PC-3 (cell line): ENCODE results near the gene ETFDH. TPM values are rescaled to one million over a fixed set of nuclear protein-coding genes. Genes with fewer than 3 reads are reported as not detected.

ENCODE experiments used
- ATAC-seq: fragments of 200-7000 bp; cut with Tn5 transposase; 2 replicates; pipeline ENCODE4 v1.9.1; 2020; ENCODE audit warnings: mild to moderate bottlenecking, moderate library complexity
- BruUV-seq: library from RNA; stranded (reverse); fragments of 400-500 nt; replicated peaks from 2 replicates; lab custom pipeline; 2021; lab: Mats Ljungman, UMichigan
- CTCF ChIA-PET: fragments of 300-600 bp; sonication (Branson Sonifier 250); formaldehyde crosslinking; loops from one replicate; lab custom pipeline; 2022; ENCODE audit warnings: antibody characterized with exemption; lab: Charles Lee
- POLR2A ChIA-PET: fragments of 300-600 bp; sonication (Branson Sonifier 250); formaldehyde crosslinking; loops from one replicate; lab custom pipeline; 2022; ENCODE audit warnings: antibody characterized with exemption; ENCODE audit not compliant: unreplicated experiment; lab: Charles Lee
- DNase-seq: peaks from one replicate; pipeline ENCODE4 v3.0.0-alpha.2; 2015
- H2AFZ ChIP-seq: fragments of 300-600 bp; sonication (generic); 2 replicates; pipeline ENCODE4 v1.6.0; 2016; ENCODE audit warnings: antibody characterized with exemption, low read length
- H3F3A ChIP-seq: fragments of 300-600 bp; sonication (generic); one replicate; pipeline ENCODE4 v1.6.0; 2017; ENCODE audit warnings: antibody characterized with exemption, low read length, control low read depth, mild to moderate bottlenecking; ENCODE audit not compliant: unreplicated experiment
- H3K27ac ChIP-seq: fragments of 300-600 bp; sonication (generic); 2 replicates; pipeline ENCODE4 v1.5.1; 2016; ENCODE audit warnings: mild to moderate bottlenecking, low read length
- H3K27me3 ChIP-seq: fragments of 300-600 bp; sonication (generic); 2 replicates; pipeline ENCODE4 v1.6.1; 2016; ENCODE audit warnings: low read length, mixed read lengths
- H3K36me3 ChIP-seq: fragments of 300-600 bp; sonication (generic); 2 replicates; pipeline ENCODE4 v1.6.1; 2016; ENCODE audit warnings: low read depth, mixed run types, low read length, mixed read lengths
- H3K4me1 ChIP-seq: fragments of 300-600 bp; sonication (generic); 2 replicates; pipeline ENCODE4 v1.5.1; 2016; ENCODE audit warnings: low read length; ENCODE audit not compliant: insufficient read depth
- H3K4me2 ChIP-seq: fragments of 300-600 bp; sonication (generic); 2 replicates; pipeline ENCODE4 v1.6.0; 2016; ENCODE audit warnings: low read length
- H3K4me3 ChIP-seq: fragments of 300-600 bp; sonication (generic); 2 replicates; pipeline ENCODE4 v1.5.1; 2016; ENCODE audit warnings: mild to moderate bottlenecking, low read length, mixed read lengths
- H3K79me2 ChIP-seq: fragments of 300-600 bp; sonication (generic); 2 replicates; pipeline ENCODE4 v1.6.1; 2017; ENCODE audit warnings: low read length, mixed read lengths
- H3K9ac ChIP-seq: fragments of 300-600 bp; sonication (generic); 2 replicates; pipeline ENCODE4 v1.6.0; 2016; ENCODE audit warnings: mild to moderate bottlenecking, low read length
- H3K9me2 ChIP-seq: fragments of 300-600 bp; sonication (generic); replicated peaks from 2 replicates; pipeline ENCODE4 v1.6.1; 2016; ENCODE audit warnings: mixed run types, low read length, mixed read lengths
- H3K9me3 ChIP-seq: fragments of 300-600 bp; sonication (generic); 2 replicates; pipeline ENCODE4 v1.6.1; 2016; ENCODE audit warnings: low read length, mixed read lengths
- H4K20me1 ChIP-seq: fragments of 300-600 bp; sonication (generic); 2 replicates; pipeline ENCODE4 v1.6.1; 2016; ENCODE audit warnings: low read length, mixed read lengths
- EZH2 ChIP-seq: fragments of 300-600 bp; sonication (generic); IDR thresholded peaks from one replicate; pipeline ENCODE4 v1.6.1; 2017; ENCODE audit warnings: antibody characterized with exemption, mild to moderate bottlenecking, low read length; ENCODE audit not compliant: unreplicated experiment
- EZH2phosphoT487 ChIP-seq: fragments of 300-600 bp; sonication (generic); IDR thresholded peaks from 2 replicates; pipeline ENCODE4 v1.6.1; 2018; ENCODE audit warnings: mild to moderate bottlenecking, antibody characterized with exemption, low read length, borderline replicate concordance
- intact Hi-C: fragments of 100-400 bp; cut with micrococcal nuclease; formaldehyde crosslinking; loops from 2 replicates; pipeline ENCODE4 v1.9.0; 2023
- total RNA-seq: library from RNA; depleted of rRNA; stranded (reverse); fragments of >200 nt; gene quantifications from 2 replicates; pipeline ENCODE4 v1.2.3, GENCODE V29; 2014
- TF ChIP-seq, protein P1 (sequence below): fragments of 300-600 bp; sonication (generic); conservative IDR thresholded peaks from 2 replicates; pipeline ENCODE4 v1.5.1; 2017; ENCODE audit warnings: antibody characterized with exemption, low read depth, mild to moderate bottlenecking, low read length

ETFDH gene
- total RNA-seq, 1 experiment from 2014 or later = 22.4 TPM

DNA sequence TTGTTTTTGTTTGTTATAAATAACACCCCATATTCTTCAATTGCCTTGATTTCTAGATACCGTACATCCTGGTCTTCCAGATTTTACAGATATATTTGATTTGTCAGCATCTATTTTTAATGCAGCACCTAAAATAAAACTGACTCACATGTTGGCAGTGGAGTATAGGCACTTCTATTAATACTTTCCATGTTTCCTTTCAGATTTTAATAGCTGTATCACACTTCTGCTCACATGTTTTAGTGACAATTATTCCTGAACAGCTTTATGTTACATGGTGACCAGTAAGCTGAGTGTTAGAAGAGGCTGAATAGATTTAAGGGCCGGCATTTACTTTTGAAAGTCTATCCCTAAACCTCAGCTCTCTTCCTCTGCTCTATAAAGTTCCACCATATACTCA, 46.6 kb upstream of the ETFDH start:
- ATAC-seq (no peak), DNase-seq (no peak)
- no peak overlapping the region for H3K9ac ChIP-seq
- H3K36me3 ChIP-seq = no peaks in the 10 kb centered on the region
- BruUV-seq = no TSS peak
- no peaks in the 10 kb centered on the region for H4K20me1 ChIP-seq
- H3K27ac ChIP-seq = no peak overlapping the region
- POLR2A ChIA-PET = interaction anchor here (0.6 kb wide), 1 partner anchor 394 kb away, joined by 3 read pairs; no protein-coding TSS in a partner anchor
- intact Hi-C loops = loop anchor here (1.0 kb wide), 3 partner anchors 47 to 365 kb away; no protein-coding TSS in a partner anchor
- no peak overlapping the region for H3K4me3 ChIP-seq
- no peak overlapping the region for H3K4me2 ChIP-seq
- CTCF ChIA-PET = no interaction called here
- H3F3A ChIP-seq = no peaks in the 10 kb centered on the region
- H3K9me3 ChIP-seq = no peaks in the 10 kb centered on the region
- no peak overlapping the region for H2AFZ ChIP-seq
- no peaks in the 10 kb centered on the region for H3K9me2 ChIP-seq
- no peaks in the 10 kb centered on the region for H3K27me3 ChIP-seq
- H3K79me2 ChIP-seq = no peaks in the 10 kb centered on the region
- TF ChIP-seq EZH2phosphoT487 (no peak), EZH2 (no peak)
- TF ChIP-seq, protein P1, sequence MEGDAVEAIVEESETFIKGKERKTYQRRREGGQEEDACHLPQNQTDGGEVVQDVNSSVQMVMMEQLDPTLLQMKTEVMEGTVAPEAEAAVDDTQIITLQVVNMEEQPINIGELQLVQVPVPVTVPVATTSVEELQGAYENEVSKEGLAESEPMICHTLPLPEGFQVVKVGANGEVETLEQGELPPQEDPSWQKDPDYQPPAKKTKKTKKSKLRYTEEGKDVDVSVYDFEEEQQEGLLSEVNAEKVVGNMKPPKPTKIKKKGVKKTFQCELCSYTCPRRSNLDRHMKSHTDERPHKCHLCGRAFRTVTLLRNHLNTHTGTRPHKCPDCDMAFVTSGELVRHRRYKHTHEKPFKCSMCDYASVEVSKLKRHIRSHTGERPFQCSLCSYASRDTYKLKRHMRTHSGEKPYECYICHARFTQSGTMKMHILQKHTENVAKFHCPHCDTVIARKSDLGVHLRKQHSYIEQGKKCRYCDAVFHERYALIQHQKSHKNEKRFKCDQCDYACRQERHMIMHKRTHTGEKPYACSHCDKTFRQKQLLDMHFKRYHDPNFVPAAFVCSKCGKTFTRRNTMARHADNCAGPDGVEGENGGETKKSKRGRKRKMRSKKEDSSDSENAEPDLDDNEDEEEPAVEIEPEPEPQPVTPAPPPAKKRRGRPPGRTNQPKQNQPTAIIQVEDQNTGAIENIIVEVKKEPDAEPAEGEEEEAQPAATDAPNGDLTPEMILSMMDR = no peak
- peaks cover 3% of the 10 kb centered on the region; the same call in 1 of the 2 replicates for H3K4me1 ChIP-seq

DNA sequence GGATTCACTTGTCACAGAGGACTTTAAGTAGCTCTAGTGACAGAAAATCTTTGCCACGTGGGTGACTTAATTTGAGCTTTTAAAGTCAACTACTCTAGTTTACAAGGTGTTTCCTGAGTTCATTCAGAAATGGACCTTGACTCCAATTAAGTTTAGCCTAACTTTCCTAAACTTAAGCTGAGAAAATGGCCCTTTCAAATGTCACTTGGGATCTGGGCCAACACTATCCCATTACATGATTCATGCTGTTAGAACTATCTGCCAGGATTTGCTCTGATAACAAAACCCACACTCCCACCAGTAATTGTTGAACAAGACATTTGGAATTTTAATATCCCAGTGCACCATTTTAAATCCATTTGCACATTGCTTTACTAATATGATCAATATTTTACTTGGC, 41.2 kb upstream of the ETFDH start:
- no peaks in the 10 kb centered on the region for H3F3A ChIP-seq
- intact Hi-C loops = no loop called here
- DNase-seq (peak; percentile 71), ATAC-seq (peak; percentile 68)
- no peaks in the 10 kb centered on the region for H3K36me3 ChIP-seq
- H3K4me1 ChIP-seq = peaks cover 11% of the 10 kb centered on the region
- no peaks in the 10 kb centered on the region for H3K27me3 ChIP-seq
- H3K27ac ChIP-seq = peak overlapping the region; percentile 32; the same call in 1 of the 2 replicates
- H4K20me1 ChIP-seq = no peaks in the 10 kb centered on the region
- H3K9me2 ChIP-seq = no peaks in the 10 kb centered on the region
- no peak overlapping the region for H2AFZ ChIP-seq
- ChIA-PET CTCF (no interaction called here), POLR2A (no interaction called here)
- peak overlapping the region; percentile 39; the same call in 1 of the 2 replicates for H3K4me2 ChIP-seq
- no peaks in the 10 kb centered on the region for H3K9me3 ChIP-seq
- TF ChIP-seq, protein P1 = no peak
- TF ChIP-seq EZH2 = no peak
- no peak for TF ChIP-seq EZH2phosphoT487
- no peaks in the 10 kb centered on the region for H3K79me2 ChIP-seq
- BruUV-seq = no TSS peak
- no peak overlapping the region for H3K4me3 ChIP-seq
- H3K9ac ChIP-seq = no peak overlapping the region

DNA sequence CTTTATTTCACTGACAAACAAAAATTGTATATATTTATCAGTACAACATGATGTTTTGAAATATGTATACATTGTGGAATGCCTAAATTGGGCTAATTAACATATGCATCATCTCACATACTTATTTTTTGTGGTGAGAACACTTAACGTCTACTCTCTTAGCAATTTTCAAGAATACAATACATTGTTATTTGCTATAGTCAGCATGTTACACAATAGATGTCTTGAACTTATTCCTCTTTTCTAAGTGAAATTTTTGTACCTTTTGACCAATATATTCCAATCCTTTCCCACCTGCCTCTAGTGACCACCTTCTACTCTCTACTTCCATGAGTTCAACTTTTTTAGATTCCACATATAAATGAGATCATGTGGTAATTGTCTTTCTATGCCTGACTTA, 35.5 kb upstream of the ETFDH start:
- H3K4me2 ChIP-seq = no peak overlapping the region
- H3K27ac ChIP-seq = no peak overlapping the region
- no peaks in the 10 kb centered on the region for H3K9me2 ChIP-seq
- H3K4me3 ChIP-seq = no peak overlapping the region
- no TSS peak for BruUV-seq
- peaks cover under 1% of the 10 kb centered on the region; the same call in 1 of the 2 replicates for H3K4me1 ChIP-seq
- H3K79me2 ChIP-seq = no peaks in the 10 kb centered on the region
- ChIA-PET CTCF (no interaction called here), POLR2A (no interaction called here)
- ATAC-seq (no peak), DNase-seq (no peak)
- H3K27me3 ChIP-seq = no peaks in the 10 kb centered on the region
- intact Hi-C loops = no loop called here
- H3K36me3 ChIP-seq = no peaks in the 10 kb centered on the region
- no peak overlapping the region for H3K9ac ChIP-seq
- H2AFZ ChIP-seq = no peak overlapping the region
- no peaks in the 10 kb centered on the region for H4K20me1 ChIP-seq
- no peak for TF ChIP-seq EZH2
- no peak for TF ChIP-seq EZH2phosphoT487
- TF ChIP-seq, protein P1 = no peak
- no peaks in the 10 kb centered on the region for H3F3A ChIP-seq
- no peaks in the 10 kb centered on the region for H3K9me3 ChIP-seq
